Ureter (tissue), 1 donor: ENCODE data around the gene UGT1A1. TPM values are rescaled to one million over a fixed set of nuclear protein-coding genes. Genes with fewer than 3 reads are reported as not detected.

ENCODE experiments used
- DNase-seq: peaks from one replicate; pipeline ENCODE4 v3.0.0-alpha.2; 2020; ENCODE audit warnings: low spot score
- total RNA-seq: library from RNA; stranded (reverse); gene quantifications from one replicate; pipeline ENCODE4 v1.2.4, GENCODE V29; 2023
- donor health status: DM: yes; HTN: yes; CAD: no.

The UGT1A1 gene
- total RNA-seq, 1 donor from 2014 or later: 21.8 TPM

GRCh38 chr2:233816771-233817170, 56.7 kb downstream of the UGT1A1 start:
- DNase-seq: no peak

- no peak for DNase-seq
These were observed 57.4 kb downstream of the UGT1A1 start for GRCh38 chr2:233817361-233817911.

- DNase-seq: no peak
These were observed 58.0 kb downstream of the UGT1A1 start for GRCh38 chr2:233817995-233818638.

DNA sequence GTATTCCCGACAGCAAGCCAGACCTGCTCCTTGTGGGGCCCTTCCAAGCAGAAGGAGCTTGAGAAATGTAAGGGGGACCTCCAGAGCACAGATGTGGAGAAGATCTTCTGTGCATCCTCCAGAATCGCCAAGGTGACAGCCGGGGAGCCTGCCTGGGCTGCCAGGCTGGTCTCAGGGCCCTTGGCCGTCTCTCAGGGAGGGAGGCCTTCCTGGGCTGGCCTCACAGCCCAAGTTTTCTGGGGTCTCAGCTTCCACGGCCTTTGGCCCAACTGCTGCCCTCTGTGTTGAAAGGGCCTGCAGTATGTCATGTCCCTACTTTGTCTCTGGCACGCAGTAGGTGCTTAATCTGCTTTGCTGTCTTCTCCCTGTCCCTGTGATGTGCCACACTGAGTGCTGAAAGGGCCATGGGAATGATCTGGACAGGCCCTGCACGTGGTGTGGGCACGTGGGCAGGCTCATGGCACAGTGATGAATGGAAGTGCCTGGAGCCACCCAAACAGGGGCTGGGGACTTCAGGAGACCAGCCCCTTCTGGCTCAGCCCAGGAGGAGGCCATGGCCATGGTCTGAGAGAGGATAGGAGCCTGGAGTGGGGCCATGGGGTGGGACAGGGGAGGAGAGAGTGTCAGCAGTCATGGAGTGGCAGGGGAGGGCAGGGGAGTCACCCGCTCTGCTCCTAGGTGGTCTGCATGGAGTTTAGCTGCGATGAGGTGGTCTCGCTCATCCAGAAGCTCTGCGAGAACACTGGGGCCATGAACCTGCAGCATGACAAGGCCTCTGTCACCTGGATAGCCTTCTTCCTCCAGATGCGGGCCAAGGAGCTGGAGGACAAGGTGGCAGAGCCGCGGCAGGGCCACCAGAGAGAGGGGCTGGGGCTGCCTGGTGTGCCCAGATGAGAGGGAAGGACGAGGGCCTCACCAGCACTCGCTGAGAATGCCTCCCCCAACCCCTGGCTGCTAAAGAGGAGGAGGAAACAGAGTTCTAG, 58.9 kb downstream of the UGT1A1 start:
- DNase-seq: no peak

DNA sequence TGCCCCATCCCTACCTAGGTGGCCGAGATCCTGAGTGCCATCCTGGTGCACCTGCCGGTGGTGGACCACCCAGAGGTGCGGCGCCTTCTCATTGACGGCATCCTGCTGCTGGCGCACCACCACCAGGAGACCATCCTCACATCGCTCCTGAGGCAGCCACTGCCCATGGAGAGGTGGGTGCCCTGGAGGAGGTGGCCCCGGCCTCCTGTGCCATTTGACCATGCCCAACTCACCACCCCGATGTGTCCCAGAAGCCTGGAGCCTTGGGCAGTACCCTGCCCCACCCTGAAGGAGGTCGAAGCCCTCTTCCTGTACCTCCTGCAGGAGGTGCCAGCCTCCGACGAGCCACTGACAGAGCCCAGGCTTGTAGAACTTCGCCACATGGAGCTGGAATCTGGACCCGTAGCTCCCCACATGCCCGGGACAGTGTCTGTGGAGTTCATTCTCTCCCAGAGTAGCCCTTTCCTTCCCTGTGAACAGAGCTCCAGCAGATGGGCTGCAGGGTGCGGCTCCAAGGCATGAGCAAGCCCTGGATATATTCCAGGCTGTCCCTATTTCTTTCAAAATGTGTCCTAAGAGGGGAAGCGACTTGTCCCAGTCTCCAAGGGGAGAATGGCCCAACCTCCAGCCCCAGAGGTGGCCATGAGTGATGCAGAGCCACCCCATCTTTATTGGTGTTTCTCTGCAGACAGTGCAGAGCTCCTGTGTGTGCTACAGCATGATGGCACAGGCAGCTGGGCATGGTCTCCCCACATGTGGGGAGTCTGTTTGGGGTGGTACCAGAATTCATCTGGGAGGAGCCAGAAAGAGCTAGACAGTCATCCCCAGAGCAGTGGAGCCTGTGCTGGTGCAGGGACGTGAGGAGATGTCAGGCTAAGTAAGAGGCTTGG, 60.1 kb downstream of the UGT1A1 start:
- no peak for DNase-seq

DNA sequence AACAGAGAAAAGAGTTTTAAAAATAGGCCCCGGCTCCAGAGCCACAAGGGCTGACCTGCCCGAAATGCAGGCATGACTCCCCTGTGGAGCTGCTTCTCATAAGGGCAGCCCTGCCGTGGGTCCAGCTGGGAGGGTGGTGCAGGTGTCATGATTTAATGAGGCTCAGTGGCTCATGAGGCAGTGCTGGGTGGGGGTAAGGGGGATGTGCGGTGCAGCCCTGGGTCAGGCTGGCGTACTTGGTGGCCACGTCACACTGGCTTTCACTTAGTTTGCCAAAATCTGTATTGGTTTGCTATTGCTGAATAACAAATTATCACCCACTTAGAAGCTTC, 60.7 kb downstream of the UGT1A1 start:
- DNase-seq: no peak

- no peak for DNase-seq
These were observed 61.1 kb downstream of the UGT1A1 start for GRCh38 chr2:233821196-233821595.

DNA sequence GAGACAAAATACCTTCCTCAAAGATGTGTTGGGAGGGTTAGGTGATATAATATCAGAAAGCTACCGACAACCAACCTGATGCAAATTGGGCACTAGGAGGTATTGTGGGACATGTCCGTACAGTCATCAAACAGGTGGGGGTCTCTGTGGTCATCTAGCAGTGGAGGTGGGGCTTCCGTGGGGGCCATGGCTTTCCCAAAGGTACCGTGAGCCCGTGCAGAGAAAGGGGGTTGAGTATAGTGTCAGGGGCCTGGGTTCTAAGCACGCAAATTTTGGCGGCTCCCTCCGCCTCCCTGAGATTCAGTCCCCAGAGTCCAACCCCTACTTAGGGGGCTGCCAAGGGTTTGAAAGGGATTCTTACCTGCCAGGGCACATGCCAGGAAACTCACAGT, 61.6 kb downstream of the UGT1A1 start:
- DNase-seq: no peak

- no peak for DNase-seq
These were observed 62.2 kb downstream of the UGT1A1 start for GRCh38 chr2:233822101-233822771.

Other genes with a start within 250 kb of the UGT1A1 start
- gene USP40, start 193.5 kb upstream of the UGT1A1 start, total RNA-seq: 79.2 TPM
- 4.4 TPM for gene UGT1A8, start 142.6 kb upstream of the UGT1A1 start, total RNA-seq
- 3.0 TPM for gene UGT1A10, start 123.8 kb upstream of the UGT1A1 start, total RNA-seq
- gene UGT1A9, start 88.4 kb upstream of the UGT1A1 start, total RNA-seq: 1.5 TPM
- gene UGT1A7, start 78.4 kb upstream of the UGT1A1 start, total RNA-seq: 7.7 TPM
- 134 TPM for gene UGT1A6, start 67.4 kb upstream of the UGT1A1 start, total RNA-seq
- gene UGT1A5, start 47.4 kb upstream of the UGT1A1 start, total RNA-seq: 21.3 TPM
- gene UGT1A4, start 41.5 kb upstream of the UGT1A1 start, total RNA-seq: 23.2 TPM
- gene UGT1A3, start 31.2 kb upstream of the UGT1A1 start, total RNA-seq: 20.8 TPM
- 9.3 TPM for gene MROH2A, start 18.1 kb downstream of the UGT1A1 start, total RNA-seq
- 0.31 TPM for gene HJURP, start 94.3 kb downstream of the UGT1A1 start, total RNA-seq
- gene TRPM8, start 157.1 kb downstream of the UGT1A1 start, total RNA-seq: not detected